Measurements from ENCODE around the gene C19orf25. TPM values are rescaled to one million over a fixed set of nuclear protein-coding genes. Genes with fewer than 3 reads are reported as not detected.
"Not testable (repeated sequence)": the region's sequence is repeated elsewhere in the genome, so short reads cannot be mapped to it uniquely, and the experiment has no call there.

C19orf25 gene
- total RNA-seq, 1 donor from 2014 or later = 19.2 TPM

DNA sequence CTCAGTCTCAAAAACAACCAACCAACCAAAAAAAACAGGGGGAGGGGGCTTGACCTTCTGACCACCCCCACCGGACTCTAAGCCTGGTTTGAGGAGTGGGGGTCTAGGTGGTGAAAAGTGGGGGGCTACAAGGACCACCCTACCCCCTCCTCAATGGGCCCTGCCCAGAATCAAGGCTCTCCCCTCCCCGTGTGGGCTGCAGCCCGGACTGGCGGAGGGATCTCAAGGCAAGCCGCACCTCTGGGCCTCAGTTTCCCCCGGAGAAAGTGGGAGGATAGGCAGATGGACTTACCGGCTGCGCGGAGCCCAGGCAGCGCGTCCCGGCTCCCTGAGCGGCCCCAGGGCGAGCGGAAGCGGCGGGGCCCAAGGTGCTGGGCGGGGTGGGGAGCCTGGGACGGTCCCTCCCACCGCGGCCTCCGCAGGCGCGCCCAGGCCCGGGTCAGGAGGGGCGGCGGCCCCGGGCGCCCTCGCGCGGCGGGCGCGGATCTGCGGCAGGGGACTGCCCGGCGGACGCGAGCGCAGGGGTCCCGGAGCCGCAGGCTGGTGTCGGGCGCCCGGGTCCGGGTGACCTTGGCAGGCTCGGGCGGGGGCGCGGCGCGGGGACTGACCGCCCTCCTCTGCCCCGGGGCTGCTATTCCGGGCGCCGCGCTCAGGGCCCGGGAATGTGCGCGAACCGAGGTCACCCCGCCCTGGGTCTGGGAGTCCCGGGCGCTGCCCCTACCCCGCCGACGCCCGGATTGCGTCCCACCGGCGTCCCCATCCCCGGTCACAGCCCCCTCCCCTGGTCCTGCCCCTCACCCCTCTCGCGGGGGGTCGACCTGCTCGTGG lies 33.9 kb upstream of the C19orf25 start, which contains the start of gene ADAMTSL5:
TSS of gene ADAMTSL5 (minus strand) at position 349 of the 828 bp plus-strand sequence. CDS start 2,076 bp downstream, outside the sequence.
- peak; percentile 61 for ATAC-seq

DNA sequence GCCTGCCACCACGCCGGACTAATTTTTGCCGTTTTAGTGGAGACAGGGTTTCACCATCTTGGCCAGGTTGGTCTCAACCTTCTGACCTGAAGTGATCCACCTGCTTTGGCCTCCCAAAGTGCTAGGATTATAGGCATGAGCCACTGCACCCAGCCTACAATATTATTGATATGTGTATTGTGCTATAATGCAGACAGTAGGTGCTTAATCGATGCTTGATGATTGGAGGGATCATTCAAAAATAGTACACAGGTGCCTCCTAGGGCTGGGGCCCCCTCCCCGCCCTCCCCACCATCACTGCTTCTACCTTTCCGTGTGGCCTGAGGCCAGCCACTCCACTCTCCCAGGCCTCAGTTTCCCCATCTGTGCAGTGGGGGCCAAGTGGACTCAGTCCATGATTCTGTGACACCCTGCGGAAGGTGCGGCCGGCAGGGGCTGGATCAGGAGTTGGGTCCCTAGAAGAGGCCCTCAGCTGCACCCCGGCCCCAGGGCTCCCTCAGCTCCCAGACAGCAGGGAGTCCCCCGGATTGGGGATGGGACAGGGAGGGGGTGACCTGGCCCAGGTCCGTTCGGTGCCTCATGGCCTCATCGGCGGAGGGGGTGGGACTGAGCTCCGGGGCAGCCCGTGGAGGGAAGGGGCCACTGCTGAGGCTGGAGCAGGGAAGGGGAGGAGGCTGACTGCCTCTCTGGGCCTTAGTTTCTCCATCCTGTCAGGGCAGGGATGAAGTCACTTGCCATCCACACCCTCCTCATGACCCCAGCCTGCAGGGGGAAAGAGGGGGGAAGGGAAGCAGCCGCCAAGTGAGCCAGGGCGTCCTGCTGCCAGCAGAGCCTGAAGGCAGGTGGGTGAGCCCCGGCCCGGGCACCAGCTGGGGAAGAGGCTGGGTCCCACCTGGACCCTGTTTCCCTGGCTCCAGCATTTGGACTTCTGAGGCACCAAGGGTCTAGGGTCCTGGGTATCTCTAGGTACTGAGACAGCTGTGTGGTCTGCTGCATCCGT lies 32.6 kb upstream of the C19orf25 start:
- ATAC-seq = no peak

DNA sequence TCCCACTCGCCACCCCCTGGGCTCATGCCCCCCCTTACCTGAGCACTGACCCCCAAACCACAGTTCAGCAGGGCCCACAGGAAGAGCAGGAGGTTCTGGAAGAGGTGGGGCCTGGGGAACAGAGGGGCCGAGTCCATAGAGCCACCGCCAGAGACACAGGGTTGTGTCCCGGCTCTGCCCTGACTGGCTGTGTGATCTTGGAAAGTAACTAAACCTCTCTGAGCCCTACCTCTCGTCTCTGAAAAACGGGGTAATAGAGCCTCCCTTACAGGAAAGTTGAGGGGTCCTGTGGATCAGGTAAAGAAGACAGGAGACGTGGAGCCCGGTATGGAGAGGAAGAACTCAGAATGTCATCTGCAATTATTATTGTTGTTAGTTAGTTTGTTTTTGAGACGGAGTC lies 31.8 kb upstream of the C19orf25 start:
- ATAC-seq = no peak

DNA sequence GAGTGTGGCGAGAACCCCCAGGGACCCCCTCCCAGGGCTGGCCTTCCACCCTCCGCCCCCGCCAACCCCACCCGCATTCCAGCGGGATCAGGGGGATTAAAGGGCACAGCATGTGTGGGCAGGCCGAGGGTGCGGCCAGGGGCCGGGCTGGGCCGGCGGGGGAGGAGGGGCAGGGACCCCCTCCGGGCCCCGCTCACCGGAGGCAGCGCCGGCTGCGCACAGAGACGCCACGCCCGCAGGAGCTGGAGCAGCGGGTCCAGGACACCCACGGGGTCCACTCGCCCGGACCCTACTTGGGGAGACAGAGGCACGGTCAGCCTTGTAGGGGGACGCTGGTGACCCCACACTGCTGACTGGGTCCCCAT lies 31.4 kb upstream of the C19orf25 start:
- peak; percentile 4 for ATAC-seq

DNA sequence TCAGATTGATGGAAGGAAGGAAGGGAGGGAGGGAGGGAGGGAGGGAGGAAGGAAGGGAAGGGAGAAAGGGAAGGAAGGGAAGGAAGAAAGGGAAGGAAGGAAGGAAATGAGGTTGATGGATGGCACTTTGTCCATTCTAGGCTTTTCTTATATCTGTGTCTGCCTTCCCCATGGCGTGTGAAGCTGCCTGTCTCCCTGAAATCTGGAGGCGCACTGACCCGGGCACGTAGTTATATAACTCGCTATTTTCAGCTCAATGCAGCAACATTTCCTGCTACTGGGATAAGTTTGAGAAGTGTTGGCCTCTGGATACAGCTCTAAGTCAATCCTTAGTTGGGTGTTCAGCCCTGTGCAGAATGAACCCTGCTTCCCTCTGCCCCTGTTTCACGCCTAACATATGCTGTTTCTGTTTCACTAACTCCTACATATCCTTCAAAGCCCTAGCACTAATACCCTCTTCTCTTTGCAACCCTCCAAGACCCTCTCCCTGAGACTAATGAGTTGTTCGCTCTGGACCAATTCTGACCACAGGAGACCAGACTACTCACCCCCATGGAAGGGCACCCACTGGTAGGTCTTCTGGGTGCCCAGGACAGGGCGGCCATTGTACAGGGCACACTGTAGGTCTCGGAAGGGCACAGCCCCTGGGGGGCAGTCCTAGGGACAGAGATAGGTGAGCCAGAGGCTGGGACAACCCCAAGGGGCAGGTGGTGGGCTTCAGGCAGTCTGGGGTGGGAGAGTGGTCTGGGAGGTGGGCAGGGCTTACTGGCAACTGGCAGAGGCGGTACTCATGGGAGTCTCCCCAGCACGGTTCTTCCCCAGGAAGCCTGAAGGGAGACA lies 30.8 kb upstream of the C19orf25 start:
- no peak for ATAC-seq

DNA sequence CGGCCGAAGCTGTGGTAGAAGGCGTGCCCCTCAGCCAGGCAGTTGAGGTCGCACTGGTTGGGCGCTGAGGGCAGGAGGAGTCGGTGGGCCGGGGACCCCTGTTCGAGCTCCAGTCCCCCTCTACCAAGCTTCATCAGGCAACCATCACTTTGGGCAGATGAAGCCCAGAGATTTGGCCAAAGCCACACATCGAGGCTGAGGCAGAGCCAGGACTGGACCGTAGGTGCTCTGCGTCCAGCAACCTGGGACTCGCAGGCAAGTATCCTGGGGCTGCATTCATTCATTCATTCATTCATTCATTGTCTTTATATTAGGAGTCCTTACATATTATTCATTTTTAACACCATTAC lies 29.5 kb upstream of the C19orf25 start:
- ATAC-seq = no peak

DNA sequence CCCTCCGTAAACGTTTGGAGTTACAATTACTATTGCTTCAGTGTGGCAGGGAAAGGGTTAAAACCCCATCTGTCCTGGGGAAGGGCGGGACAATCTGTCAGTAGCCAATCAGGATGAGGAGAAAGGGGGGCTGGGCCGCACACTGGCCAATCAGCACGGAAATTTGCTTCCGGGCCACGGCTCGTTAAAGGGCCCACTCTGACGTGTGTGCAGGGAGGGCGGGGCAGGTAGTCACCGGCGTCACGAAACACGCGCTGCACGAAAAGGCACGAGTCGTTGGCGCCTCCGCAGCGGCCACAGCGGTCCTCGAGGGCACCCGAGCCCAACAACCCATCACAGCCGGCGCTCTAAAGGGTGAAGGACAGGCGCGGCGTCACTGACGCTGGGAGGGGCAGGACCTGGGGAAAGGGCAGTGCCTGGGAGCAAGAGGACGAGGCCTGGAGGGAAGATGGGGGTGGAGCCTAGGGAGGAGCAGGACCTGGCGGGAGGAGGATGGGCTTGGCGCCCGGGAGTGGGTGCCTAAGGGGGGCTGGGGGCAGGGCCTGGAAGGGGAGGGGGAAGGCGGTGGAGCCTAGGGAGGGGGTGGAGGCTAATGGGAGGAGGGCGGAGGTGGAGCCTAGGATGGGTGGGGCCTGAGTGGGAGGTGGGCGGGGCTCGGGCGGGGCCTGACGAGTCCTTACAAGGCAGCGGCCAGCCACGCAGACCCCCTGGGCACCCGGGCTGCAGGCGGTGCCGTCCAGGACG lies 28.9 kb upstream of the C19orf25 start:
- peak; percentile 83 for ATAC-seq

DNA sequence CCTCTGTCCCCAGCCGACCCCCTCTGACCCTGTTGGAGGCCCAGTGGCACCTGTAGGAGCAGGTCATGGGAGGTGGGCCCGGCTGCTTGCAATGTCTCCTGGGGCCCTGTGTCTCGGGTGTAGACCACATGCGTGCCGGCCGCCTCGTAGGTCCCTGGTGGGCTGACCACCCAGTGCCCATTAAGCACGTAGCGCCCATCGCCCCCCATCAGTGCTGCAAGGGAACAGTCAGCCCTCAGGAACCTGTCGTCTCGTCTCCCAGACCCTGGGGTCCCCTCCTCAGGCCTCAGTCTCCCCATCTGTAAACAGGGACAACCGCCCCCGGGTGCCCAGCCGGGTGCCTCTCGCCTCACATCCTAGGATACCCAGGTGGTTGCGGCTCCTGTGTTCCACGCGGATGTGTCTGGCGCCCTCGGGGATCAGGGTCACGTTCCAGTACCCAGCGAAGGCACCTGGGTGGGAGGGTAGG lies 28.2 kb upstream of the C19orf25 start:
- no peak for ATAC-seq

DNA sequence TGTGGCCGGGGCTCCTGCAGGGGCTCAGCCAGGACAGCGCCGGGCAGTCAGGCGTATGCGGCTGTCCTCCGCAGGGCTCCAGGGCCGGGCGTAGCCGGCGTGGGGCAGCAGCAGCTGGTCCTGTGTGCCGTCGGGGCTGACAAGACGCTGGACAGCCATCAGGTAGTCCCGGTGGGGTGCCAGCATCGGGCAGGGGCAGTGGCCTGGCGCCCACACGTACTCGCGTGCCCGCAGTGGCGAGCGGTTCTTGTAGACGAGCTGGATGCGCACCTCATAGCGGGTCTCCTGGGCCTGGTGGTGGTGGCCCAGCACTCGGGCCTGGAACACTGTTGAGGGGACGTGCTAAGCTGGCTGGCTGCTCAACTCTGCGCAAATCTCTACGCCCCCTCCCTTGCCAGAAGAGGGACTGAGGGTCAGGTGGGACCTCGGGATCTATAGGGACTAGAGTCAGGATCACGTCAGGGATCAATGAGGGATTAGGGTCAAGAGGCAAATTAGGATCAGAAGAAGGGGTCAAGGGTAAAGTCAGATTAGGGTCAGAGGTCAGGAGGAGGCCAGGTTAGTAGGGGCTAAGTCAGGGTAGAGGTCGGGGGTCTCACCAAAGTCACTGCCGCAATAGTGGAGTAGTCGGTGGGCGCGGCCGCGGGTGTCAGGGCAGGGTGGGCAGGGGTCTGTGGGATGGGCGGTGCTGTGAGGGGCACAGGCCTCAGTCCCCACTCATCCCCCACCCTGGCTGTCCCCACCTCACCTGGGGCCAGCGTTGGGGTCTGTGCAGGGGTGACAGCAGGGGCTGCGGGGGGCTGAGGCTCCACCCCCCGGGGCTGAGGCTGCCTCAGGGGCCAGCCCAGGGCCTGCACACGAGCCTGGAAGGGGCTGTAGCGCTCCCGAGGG lies 27.2 kb upstream of the C19orf25 start:
- ATAC-seq = no peak

DNA sequence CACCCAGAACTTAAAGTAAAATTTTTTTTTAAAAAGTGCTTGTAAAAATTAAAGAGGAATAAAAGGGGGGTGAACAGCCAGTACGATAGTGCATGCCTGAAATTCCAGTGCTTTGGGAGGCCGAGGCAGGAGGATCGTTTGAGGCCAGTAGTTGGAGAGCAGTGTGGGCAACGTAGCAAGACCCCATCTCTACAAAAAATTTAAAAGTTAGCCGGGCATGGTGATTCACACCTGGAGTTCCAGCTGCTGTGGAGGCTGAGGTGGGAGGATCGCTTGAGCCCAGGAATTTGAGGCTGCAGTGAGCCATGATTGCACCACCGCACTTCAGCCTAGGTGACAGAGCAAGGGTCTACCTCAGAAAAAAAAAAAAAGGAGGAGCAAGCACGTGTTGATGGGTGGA lies 26.0 kb upstream of the C19orf25 start:
- ATAC-seq = no peak

DNA sequence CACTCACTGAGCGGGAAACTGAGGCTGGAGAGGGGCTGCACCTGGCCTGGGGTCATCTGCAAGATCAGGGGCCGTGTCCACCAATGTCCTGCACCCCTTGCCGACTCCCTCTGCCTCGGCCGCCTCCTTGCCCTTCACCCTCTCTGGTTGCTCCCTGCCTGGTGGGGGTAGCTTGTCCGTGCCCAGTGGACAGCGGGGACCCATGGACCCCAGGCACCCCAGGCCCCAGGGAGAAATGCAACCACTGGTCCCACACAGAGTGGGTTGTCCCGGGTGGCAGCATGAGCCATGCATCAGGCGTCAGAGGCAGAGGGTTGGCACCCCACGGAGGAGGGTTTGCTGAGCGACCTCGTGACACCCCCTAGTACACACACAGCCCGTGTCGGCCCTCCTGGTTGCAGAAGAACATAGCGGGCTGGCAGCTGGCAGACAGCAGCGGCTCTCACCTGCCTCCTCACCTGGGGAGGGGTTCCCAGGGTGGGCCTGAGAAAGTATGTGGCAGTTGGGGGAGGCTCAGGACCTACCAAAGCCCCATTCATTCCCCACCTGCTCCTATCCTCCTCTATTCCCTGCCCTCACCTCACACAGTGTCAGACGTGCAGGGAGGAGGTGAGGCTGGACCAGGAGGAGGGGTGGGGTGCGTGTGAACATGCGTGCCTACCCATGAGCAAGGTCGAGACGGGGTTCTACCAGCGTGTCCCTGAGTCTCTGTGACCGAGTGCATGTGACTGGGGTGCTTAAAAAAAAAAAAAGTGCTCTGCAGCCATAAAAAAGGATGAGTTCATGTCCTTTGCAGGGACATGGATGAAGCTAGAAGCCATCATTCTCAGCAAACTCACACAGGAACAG lies 25.1 kb upstream of the C19orf25 start:
- no peak for ATAC-seq

DNA sequence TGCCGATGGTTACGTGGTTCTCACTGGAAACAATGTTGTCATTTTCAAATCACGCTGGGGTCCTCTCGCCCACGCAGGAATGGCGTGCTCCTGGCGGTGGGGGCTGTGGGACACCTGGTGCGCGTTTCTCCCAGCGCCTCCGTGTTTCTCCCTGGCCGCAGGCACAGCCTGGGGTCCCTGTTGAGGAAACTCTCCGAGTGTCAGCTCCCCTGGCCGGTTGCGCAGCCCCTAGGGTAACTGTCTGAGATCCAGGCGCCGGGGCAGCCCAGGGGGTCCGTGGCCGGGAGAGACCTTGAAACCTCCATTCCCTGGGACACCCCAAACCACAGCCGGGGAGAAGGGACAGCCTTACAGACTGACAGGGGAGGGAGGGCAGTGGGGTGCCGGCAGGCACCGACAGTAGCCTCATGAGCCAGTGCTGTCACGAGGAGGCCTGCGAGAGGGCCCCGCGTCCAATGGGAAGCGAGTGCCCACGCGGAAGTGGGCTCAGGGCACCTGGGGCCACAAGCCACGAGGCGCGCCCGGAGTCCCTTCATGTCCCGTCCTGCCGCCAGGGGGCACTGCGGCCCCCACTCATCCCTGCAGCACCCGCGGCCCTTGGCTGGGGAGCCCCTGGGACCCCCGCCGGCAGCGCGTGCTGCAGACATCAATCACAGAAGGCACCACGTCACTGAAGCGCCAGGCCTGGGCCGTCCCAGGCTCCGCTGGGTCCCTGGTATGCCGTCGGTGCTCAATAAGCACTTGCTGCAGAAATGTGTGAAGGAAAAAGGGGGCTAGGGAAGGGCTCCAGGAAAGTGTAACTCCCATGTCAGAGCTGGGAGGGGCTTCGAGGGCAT lies 24.3 kb upstream of the C19orf25 start:
- no peak for ATAC-seq

DNA sequence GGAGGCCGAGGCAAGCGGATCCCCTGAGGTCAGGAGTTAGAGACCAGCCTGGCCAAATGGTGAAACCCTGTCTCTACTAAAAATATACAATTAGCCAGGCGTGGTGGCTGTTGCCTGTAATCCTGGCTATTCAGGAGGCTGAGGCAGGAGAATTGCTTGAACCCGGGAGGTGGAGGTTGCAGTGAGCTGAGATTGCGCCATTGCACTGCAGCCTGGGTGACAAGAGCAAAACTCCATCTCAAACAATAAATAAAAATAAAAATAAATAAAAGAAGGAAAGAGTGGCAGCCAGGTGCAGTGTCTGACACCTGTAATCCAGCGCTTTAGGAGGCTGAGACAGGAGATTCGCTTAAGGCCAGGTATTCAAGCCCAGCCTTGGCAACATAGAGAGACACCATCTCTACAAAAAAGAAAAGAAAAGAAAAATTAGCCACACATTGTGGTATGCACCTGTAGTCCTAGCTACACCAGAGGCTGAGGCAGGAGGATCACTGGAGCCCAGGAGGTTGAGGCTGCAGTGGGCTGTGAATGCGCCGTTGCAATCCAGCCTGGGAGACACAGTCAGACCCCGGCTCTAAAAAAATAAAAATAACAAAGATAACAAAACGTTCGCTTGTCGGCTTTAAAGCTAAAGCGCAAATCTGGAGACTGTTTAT lies 23.5 kb upstream of the C19orf25 start:
- ATAC-seq = no peak

DNA sequence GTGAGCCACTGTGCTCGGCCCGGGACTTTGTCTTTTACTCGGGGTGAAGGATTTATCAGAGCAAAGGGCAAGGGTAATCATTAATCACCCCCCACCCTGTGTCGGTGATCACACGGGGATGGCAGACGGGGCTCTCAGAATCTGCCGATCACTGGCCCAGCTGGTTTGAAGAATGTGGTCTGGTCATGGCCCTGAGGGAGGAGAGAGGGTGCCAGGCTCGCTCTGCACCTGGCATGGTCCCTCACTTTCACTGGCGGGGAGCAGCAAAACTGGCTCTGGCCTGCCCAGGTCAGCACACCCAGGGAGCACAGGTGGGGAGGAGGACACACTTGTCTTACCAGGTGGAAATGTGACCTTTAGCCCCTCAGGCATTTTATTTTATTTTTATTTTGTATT lies 22.2 kb upstream of the C19orf25 start:
- ATAC-seq = peak; percentile 47

DNA sequence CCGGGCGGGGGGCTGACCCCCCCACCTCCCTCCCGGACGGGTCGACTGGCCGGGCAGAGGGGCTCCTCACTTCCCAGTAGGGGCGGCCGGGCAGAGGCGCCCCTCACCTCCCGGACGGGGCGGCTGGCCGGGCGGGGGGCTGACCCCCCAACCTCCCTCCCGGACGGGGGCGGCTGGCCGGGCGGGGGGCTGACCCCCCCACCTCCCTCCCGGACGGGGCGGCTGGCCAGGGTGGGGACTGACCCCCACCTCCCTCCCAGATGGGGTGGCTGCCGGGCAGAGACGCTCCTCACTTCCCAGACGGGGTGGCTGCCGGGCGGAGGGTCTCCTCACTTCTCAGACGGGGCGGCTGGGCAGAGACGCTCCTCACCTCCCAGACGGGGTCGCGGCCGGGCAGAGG lies 20.2 kb upstream of the C19orf25 start:
- ATAC-seq = not testable (repeated sequence)

DNA sequence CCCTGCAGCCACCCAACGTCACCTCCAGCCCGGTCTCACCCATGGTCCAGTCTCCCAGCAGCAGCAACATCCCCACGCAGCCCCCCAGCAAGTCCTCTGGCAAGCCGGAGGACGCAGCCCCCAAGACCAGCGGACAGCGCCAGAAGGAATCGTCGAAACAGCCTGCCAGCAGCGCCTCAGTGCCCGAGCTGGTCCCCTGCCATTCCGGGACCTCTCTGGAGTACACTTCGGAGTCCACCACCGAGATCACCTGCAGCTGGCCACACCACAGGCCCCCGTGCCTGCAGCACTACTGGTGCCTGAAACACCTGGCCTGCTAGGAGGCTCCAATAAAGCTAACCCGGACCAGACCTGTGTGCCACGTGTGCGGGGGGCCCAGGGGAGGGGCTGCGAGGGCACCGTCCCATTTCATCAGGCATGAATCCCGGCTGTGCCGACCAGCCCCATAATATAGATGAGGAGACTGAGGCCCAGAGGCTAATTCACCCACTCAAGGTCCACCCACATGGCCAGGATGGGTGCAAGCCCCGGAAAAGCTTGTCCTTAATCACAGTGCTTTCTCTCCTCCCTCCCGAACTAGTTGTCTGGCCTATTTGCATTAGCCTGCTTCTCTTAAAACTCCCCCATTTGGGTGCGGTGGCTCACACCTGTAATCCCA lies 18.7 kb upstream of the C19orf25 start:
- no peak for ATAC-seq
